D721Med (cell line): ENCODE data around the gene ZCCHC7.
"Not testable (repeated sequence)": the region's sequence is repeated elsewhere in the genome, so short reads cannot be mapped to it uniquely, and the experiment has no call there.

ENCODE experiments used
- DNase-seq: peaks from one replicate; pipeline ENCODE4 v3.0.0; 2011; ENCODE audit warnings: low spot score; ENCODE audit not compliant: insufficient read length
- FAIRE-seq: peaks from 2 replicates; lab custom pipeline; 2011; peaks lifted over from hg19 to GRCh38; lab: Jason Lieb, UNC
- CTCF ChIP-seq: IDR thresholded peaks from 2 replicates; pipeline ENCODE4 v1.5.1; 2012; ENCODE audit warnings: mild to moderate bottlenecking, control low read depth; ENCODE audit not compliant: insufficient read depth; ENCODE audit errors: missing control alignments

ZCCHC7 gene

GRCh38 chr9:37297592-37297991, 177.2 kb downstream of the ZCCHC7 start:
- DNase-seq = no peak
- no peak for TF ChIP-seq CTCF
- FAIRE-seq = no peak

- FAIRE-seq (no peak), DNase-seq (no peak)
- no peak for TF ChIP-seq CTCF
Observed at GRCh38 chr9:37300620-37301019, 180.2 kb downstream of the ZCCHC7 start.

- TF ChIP-seq CTCF = no peak
- DNase-seq (no peak), FAIRE-seq (no peak)
Observed at GRCh38 chr9:37301042-37301853, 180.9 kb downstream of the ZCCHC7 start.

- DNase-seq (no peak), FAIRE-seq (no peak)
- no peak for TF ChIP-seq CTCF
Observed at GRCh38 chr9:37301854-37302172, 181.4 kb downstream of the ZCCHC7 start.

GRCh38 chr9:37302277-37302676, 181.9 kb downstream of the ZCCHC7 start:
- TF ChIP-seq CTCF = no peak
- FAIRE-seq (no peak), DNase-seq (no peak)

GRCh38 chr9:37303272-37303671, 182.9 kb downstream of the ZCCHC7 start:
- FAIRE-seq, DNase-seq: not testable (repeated sequence)

- FAIRE-seq (no peak), DNase-seq (no peak)
- peak; percentile 22 for TF ChIP-seq CTCF
Observed at GRCh38 chr9:37309136-37309535, 188.8 kb downstream of the ZCCHC7 start.
